ENCODE results near the gene KY. TPM values are rescaled to one million over a fixed set of nuclear protein-coding genes. Genes with fewer than 3 reads are reported as not detected.

The KY gene
- total RNA-seq, 2 donors from 2014 or later = 1.4 to 1.7 TPM

GRCh38 chr3:134693226-134693625, 42.4 kb upstream of the KY start:
- intact Hi-C loops (cut with DNase I) = no loop called here
- Histone ChIP-seq H3K9me3 (no peaks in the 10 kb centered on the region), H3K27me3 (replicated peaks; ENCODE audit: insufficient read depth) (no peaks in the 10 kb centered on the region), H3K27ac (no peak overlapping the region), H3K36me3 (no peaks in the 10 kb centered on the region), H3K4me1 (replicated peaks) (no peaks in the 10 kb centered on the region), H3K4me3 (no peak overlapping the region)
- WGBS = 70% methylated on average over 4 of the region's 4 CpGs
- no peak for DNase-seq (ENCODE audit: low spot score)
- no peak for TF ChIP-seq CTCF (IDR thresholded peaks at IDR 0.05)
- no peak for TF ChIP-seq POLR2AphosphoS5 (IDR thresholded peaks at IDR 0.05)
- TF ChIP-seq POLR2A (IDR thresholded peaks at IDR 0.05) = no peak

GRCh38 chr3:134690226-134690625, 39.4 kb upstream of the KY start:
- H3K9me3 ChIP-seq = no peaks in the 10 kb centered on the region
- H3K4me3 ChIP-seq = no peak overlapping the region
- TF ChIP-seq CTCF (IDR thresholded peaks at IDR 0.05) (no peak), POLR2A (IDR thresholded peaks at IDR 0.05) (no peak), POLR2AphosphoS5 (IDR thresholded peaks at IDR 0.05) (no peak)
- intact Hi-C loops (cut with DNase I) = no loop called here
- no peak for DNase-seq (ENCODE audit: low spot score)
- no peaks in the 10 kb centered on the region for H3K27me3 ChIP-seq (replicated peaks; ENCODE audit: insufficient read depth)
- no peak overlapping the region for H3K27ac ChIP-seq
- 59% methylated on average over 1 of the region's 1 CpG for WGBS
- H3K4me1 ChIP-seq (replicated peaks) = no peaks in the 10 kb centered on the region
- no peaks in the 10 kb centered on the region for H3K36me3 ChIP-seq

GRCh38 chr3:134687642-134688041, 36.8 kb upstream of the KY start:
- TF ChIP-seq CTCF (IDR thresholded peaks at IDR 0.05) = no peak
- no peak for TF ChIP-seq POLR2A (IDR thresholded peaks at IDR 0.05)
- no peak for TF ChIP-seq POLR2AphosphoS5 (IDR thresholded peaks at IDR 0.05)
- 95% methylated on average over 2 of the region's 2 CpGs for WGBS
- no peak for DNase-seq (ENCODE audit: low spot score)
- Histone ChIP-seq H3K27me3 (replicated peaks; ENCODE audit: insufficient read depth) (no peaks in the 10 kb centered on the region), H3K27ac (no peak overlapping the region), H3K36me3 (no peaks in the 10 kb centered on the region), H3K4me1 (replicated peaks) (no peaks in the 10 kb centered on the region), H3K9me3 (no peaks in the 10 kb centered on the region), H3K4me3 (no peak overlapping the region)
- intact Hi-C loops (cut with DNase I) = no loop called here

- Histone ChIP-seq H3K27me3 (replicated peaks; ENCODE audit: insufficient read depth) (no peaks in the 10 kb centered on the region), H3K9me3 (no peaks in the 10 kb centered on the region), H3K4me3 (no peak overlapping the region), H3K4me1 (replicated peaks) (no peaks in the 10 kb centered on the region), H3K36me3 (no peaks in the 10 kb centered on the region), H3K27ac (no peak overlapping the region)
- WGBS = 70% methylated on average over 7 of the region's 7 CpGs
- no peak for DNase-seq (ENCODE audit: low spot score)
- intact Hi-C loops (cut with DNase I) = no loop called here
- TF ChIP-seq CTCF (IDR thresholded peaks at IDR 0.05) (no peak), POLR2A (IDR thresholded peaks at IDR 0.05) (no peak), POLR2AphosphoS5 (IDR thresholded peaks at IDR 0.05) (no peak)
Measured at GRCh38 chr3:134685929-134686802, 35.3 kb upstream of the KY start.
